Natural killer cell treated with Interleukin-12 subunit alpha and Interleukin-12 subunit beta and Interleukin-15 and Interleukin-18, amount 100 ng/mL, for 72 hours (primary cell): ENCODE data around the gene CCSER2. TPM values are rescaled to one million over a fixed set of nuclear protein-coding genes. Genes with fewer than 3 reads are reported as not detected.
"Not testable (repeated sequence)": the region's sequence is repeated elsewhere in the genome, so short reads cannot be mapped to it uniquely, and the experiment has no call there.

ENCODE experiments used
- ATAC-seq, 2 donors: fragments of 150-1000 bp; cut with Tn5 transposase in 1 of 2; sonication (Bioruptor Pico), chemical (Tn5 transposase) in 1 of 2; 2 replicates each; pipeline ENCODE4 v1.10.0; 2021
- DNase-seq: peaks from one replicate; pipeline ENCODE4 v3.0.0; 2022; ENCODE audit warnings: low spot score
- H3K27ac Mint-ChIP-seq, 2 donors: 1 replicate in 1 of 2; 2 replicates in 1 of 2; pipeline ENCODE4 v1.8.0; 2022; ENCODE audit warnings: mixed read lengths in 2 of 2, mild to moderate bottlenecking in 1 of 2, moderate library complexity in 1 of 2
- H3K27me3 Mint-ChIP-seq, 2 donors: 1 replicate in 1 of 2; 2 replicates in 1 of 2; pipeline ENCODE4 v1.8.0; 2022; ENCODE audit warnings: mixed read lengths in 2 of 2
- H3K36me3 Mint-ChIP-seq: one replicate; pipeline ENCODE4 v1.8.0; 2022; ENCODE audit warnings: mixed read lengths
- H3K4me1 Mint-ChIP-seq, 2 donors: 1 replicate in 1 of 2; 2 replicates in 1 of 2; pipeline ENCODE4 v1.8.0; 2022; ENCODE audit warnings: low read depth in 2 of 2, mixed read lengths in 2 of 2, mild to moderate bottlenecking in 1 of 2
- H3K4me3 Mint-ChIP-seq: one replicate; pipeline ENCODE4 v1.8.0; 2022; ENCODE audit warnings: mixed read lengths
- H3K9me3 Mint-ChIP-seq: 2 replicates; pipeline ENCODE4 v1.8.0; 2022; ENCODE audit warnings: mixed read lengths
- total RNA-seq, 2 donors: library from RNA; stranded (reverse); gene quantifications; one replicate each; pipeline ENCODE4 v1.2.3, GENCODE V29; 2022

The CCSER2 gene
- total RNA-seq, 2 donors from 2014 or later = 90.4 to 135 TPM

DNA sequence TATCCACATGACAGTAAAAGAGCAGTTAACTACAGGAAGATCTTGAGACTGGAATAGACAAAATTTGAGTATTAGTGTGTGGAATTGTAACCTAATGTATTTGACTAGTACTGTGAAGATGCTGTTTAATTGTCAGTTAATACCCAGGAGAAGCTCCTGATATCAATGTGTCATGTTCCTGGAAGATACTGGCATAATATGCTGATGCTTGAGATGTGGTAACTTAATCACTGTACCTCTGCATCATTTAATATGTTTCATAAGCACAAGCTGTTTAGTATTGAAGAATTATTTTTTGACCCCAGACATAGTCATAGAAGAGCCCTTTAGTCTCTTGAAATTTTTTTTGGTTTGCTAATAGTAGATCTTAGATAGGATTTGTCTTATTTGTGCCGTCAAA is 15.4 kb downstream of the CCSER2 start:
- Mint-ChIP-seq H3K4me1 (peaks cover 55 to 59% of the 10 kb centered on the region in 2 donors), H3K27me3 (no peaks in the 10 kb centered on the region), H3K4me3 (peak overlapping the region; percentile 88), H3K9me3 (no peaks in the 10 kb centered on the region), H3K27ac (peak overlapping the region; percentile 85 to 92), H3K36me3 (peaks cover 15% of the 10 kb centered on the region)
- ATAC-seq = no peak
- DNase-seq = no peak

- peak overlapping the region; percentile 66 for H3K4me3 Mint-ChIP-seq
- peaks cover 15% of the 10 kb centered on the region for H3K36me3 Mint-ChIP-seq
- peak overlapping the region; percentile 85 to 92 for H3K27ac Mint-ChIP-seq
- H3K27me3 Mint-ChIP-seq = no peaks in the 10 kb centered on the region
- H3K4me1 Mint-ChIP-seq = peaks cover 55 to 57% of the 10 kb centered on the region in 2 donors
- H3K9me3 Mint-ChIP-seq = no peaks in the 10 kb centered on the region
- ATAC-seq = no peak
- no peak for DNase-seq
Measured at GRCh38 chr10:84344526-84344925, 16.1 kb downstream of the CCSER2 start.

DNA sequence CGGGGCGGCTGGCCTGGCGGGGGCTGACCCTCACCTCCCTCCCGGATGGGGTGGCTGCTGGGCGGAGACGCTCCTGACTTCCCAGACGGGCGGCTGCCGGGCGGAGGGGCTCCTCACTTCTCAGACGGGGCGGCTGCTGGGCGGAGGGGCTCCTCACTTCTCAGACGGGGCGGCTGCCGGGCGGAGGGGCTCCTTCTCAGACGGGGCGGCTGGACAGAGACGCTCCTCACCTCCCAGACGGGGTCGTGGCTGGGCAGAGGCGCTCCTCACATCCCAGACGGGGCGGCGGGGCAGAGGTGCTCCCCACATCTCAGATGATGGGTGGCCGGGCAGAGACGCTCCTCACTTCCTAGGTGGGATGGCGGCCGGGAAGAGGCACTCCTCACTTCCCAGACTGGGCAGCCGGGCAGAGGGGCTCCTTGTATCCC is 19.2 kb downstream of the CCSER2 start:
- H3K36me3 Mint-ChIP-seq, H3K9me3 Mint-ChIP-seq, H3K4me3 Mint-ChIP-seq, ATAC-seq, DNase-seq, H3K27me3 Mint-ChIP-seq: not testable (repeated sequence)
- Mint-ChIP-seq H3K27ac (peak overlapping the region in 1 of 2 donors; percentile 34), H3K4me1 (peaks cover 48 to 49% of the 10 kb centered on the region in 2 donors)

GRCh38 chr10:84348447-84348846 is 20.1 kb downstream of the CCSER2 start:
- Mint-ChIP-seq H3K36me3 (peaks cover 4% of the 10 kb centered on the region), H3K9me3 (no peaks in the 10 kb centered on the region), H3K27me3 (no peaks in the 10 kb centered on the region), H3K27ac (peak overlapping the region in 1 of 2 donors; percentile 34), H3K4me1 (peaks cover 46 to 47% of the 10 kb centered on the region in 2 donors), H3K4me3 (no peak overlapping the region)
- DNase-seq (no peak), ATAC-seq (no peak)

DNA sequence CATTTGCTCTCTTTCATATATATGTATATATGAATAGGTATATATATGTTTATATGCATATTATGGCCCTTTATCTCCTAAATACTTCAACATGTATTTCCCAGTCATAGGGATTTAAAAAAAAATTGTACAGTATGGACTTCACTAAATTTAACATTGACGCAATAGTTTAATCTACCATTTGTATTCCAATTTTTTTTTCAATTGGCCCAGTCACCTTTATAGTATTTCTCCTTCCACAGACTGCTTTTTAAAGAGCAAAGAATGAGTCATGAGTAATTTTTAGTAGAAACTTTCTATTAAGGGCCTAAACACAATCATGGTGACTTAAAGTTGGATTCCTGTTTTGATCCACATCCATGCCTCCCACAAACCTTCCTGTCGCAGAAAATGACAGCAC is 20.5 kb downstream of the CCSER2 start:
- ATAC-seq (no peak), DNase-seq (no peak)
- no peak overlapping the region for H3K4me3 Mint-ChIP-seq
- no peaks in the 10 kb centered on the region for H3K27me3 Mint-ChIP-seq
- H3K27ac Mint-ChIP-seq = peak overlapping the region in 1 of 2 donors; percentile 54
- peaks cover 4% of the 10 kb centered on the region for H3K36me3 Mint-ChIP-seq
- peaks cover 45% of the 10 kb centered on the region in 2 donors for H3K4me1 Mint-ChIP-seq
- no peaks in the 10 kb centered on the region for H3K9me3 Mint-ChIP-seq

DNA sequence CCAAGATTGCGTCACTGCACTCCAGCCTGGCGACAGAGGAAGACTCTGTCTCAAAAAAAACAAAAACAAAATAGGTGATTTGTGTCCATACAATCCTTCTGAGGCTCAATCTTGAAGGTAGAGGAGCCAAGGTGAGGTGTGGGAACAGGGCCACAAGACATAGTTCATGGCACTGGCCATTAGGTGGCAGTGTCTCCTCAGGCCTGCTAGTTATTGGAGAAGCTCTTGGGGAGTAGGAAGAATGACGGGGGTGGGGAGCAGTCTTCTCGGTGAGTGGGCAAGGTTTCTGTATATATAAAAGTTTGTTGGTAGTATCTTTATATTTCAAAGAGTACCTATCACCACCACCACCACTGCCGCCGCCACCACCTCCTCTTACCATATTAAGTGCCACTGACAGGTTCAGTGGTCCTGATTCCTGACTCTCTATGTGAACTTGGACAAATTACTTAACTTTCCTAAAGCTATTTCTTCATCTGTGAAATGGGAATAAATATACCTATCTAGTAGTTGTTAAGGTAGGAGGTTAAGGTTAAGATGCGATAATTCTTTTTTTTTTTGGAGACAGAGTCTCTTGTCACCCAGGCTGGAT is 24.0 kb downstream of the CCSER2 start:
- peaks cover 63 to 64% of the 10 kb centered on the region in 2 donors for H3K4me1 Mint-ChIP-seq
- no peak overlapping the region for H3K4me3 Mint-ChIP-seq
- no peaks in the 10 kb centered on the region for H3K27me3 Mint-ChIP-seq
- peak overlapping the region in 1 of 2 donors; percentile 34 for H3K27ac Mint-ChIP-seq
- DNase-seq (peak; percentile 70), ATAC-seq (peak; percentile 76 to 87)
- H3K36me3 Mint-ChIP-seq = no peaks in the 10 kb centered on the region
- no peaks in the 10 kb centered on the region for H3K9me3 Mint-ChIP-seq

GRCh38 chr10:84353052-84353803 is 24.8 kb downstream of the CCSER2 start:
- peak; percentile 63 to 68 for ATAC-seq
- Mint-ChIP-seq H3K36me3 (no peaks in the 10 kb centered on the region), H3K4me1 (peaks cover 66 to 70% of the 10 kb centered on the region in 2 donors)

GRCh38 chr10:84354623-84355022 is 26.2 kb downstream of the CCSER2 start:
- DNase-seq = no peak
- Mint-ChIP-seq H3K36me3 (no peaks in the 10 kb centered on the region), H3K27me3 (no peaks in the 10 kb centered on the region), H3K9me3 (no peaks in the 10 kb centered on the region), H3K4me3 (peak overlapping the region; percentile 47), H3K27ac (peak overlapping the region; percentile 36 to 70), H3K4me1 (peaks cover 69 to 80% of the 10 kb centered on the region in 2 donors)
- ATAC-seq = no peak

More at GRCh38 chr10:84353052-84353803, 24.8 kb downstream of the CCSER2 start:
- H3K4me3 Mint-ChIP-seq = peak overlapping the region; percentile 40
- no peaks in the 10 kb centered on the region for H3K27me3 Mint-ChIP-seq
- DNase-seq = no peak
- peak overlapping the region; percentile 34 to 70 for H3K27ac Mint-ChIP-seq
- no peaks in the 10 kb centered on the region for H3K9me3 Mint-ChIP-seq

DNA sequence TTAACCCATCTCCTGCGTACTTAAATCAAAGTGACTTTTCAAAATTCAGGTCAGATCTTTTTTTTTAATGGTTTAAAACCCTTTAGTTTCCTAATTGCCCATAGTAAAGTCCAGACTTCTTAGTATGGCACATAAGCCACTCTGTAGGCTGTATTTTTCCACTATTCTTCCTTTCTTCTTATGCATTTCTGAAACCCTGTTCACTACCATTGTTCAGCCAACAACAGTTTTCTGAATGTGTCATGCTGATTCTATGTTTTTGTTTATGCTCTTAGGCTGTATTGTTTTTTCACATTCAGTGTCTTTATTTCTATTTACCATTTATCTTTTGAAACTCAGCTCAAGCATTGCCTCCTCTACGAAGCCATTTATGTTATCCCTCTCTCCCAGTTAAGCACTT is 26.7 kb downstream of the CCSER2 start:
- Mint-ChIP-seq H3K27me3 (no peaks in the 10 kb centered on the region), H3K4me3 (peak overlapping the region; percentile 47), H3K4me1 (peaks cover 69 to 80% of the 10 kb centered on the region in 2 donors)

DNA sequence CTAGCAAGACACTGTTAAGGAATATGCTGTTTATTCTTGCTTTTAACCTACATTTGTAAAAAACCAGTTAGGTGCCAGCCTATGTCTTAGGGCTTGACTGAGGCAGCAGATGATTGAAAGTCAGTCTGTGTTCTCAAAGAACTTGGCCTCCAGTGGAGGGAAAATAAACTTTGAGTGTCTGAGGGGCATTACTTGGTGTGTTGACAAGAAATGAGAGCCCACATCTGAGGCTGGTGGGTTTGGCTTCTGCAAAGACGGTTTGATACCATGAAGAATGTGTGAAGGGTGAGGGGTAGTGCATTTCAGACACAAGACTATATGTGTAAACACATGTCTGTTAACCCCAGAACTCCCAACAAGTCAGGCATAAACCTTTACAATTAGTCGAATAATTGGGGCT is 28.5 kb downstream of the CCSER2 start:
- Mint-ChIP-seq H3K9me3 (no peaks in the 10 kb centered on the region), H3K27me3 (no peaks in the 10 kb centered on the region), H3K36me3 (no peaks in the 10 kb centered on the region), H3K4me3 (peak overlapping the region; percentile 47), H3K4me1 (peaks cover 75 to 81% of the 10 kb centered on the region in 2 donors), H3K27ac (peak overlapping the region; percentile 36 to 70)
- DNase-seq (no peak), ATAC-seq (peak in 1 of 2 donors; percentile 75)

More for the DNA sequence above, 26.7 kb downstream of the CCSER2 start:
- DNase-seq = no peak
- ATAC-seq = no peak
- Mint-ChIP-seq H3K9me3 (no peaks in the 10 kb centered on the region), H3K36me3 (no peaks in the 10 kb centered on the region), H3K27ac (peak overlapping the region; percentile 36 to 70)

- peak in 1 of 2 donors; percentile 45 for ATAC-seq
- Mint-ChIP-seq H3K9me3 (no peaks in the 10 kb centered on the region), H3K4me1 (peaks cover 72 to 78% of the 10 kb centered on the region in 2 donors), H3K4me3 (peak overlapping the region; percentile 41), H3K36me3 (no peaks in the 10 kb centered on the region), H3K27ac (peak overlapping the region; percentile 36 to 70), H3K27me3 (no peaks in the 10 kb centered on the region)
- no peak for DNase-seq
Measured at GRCh38 chr10:84358743-84359142, 30.4 kb downstream of the CCSER2 start.

DNA sequence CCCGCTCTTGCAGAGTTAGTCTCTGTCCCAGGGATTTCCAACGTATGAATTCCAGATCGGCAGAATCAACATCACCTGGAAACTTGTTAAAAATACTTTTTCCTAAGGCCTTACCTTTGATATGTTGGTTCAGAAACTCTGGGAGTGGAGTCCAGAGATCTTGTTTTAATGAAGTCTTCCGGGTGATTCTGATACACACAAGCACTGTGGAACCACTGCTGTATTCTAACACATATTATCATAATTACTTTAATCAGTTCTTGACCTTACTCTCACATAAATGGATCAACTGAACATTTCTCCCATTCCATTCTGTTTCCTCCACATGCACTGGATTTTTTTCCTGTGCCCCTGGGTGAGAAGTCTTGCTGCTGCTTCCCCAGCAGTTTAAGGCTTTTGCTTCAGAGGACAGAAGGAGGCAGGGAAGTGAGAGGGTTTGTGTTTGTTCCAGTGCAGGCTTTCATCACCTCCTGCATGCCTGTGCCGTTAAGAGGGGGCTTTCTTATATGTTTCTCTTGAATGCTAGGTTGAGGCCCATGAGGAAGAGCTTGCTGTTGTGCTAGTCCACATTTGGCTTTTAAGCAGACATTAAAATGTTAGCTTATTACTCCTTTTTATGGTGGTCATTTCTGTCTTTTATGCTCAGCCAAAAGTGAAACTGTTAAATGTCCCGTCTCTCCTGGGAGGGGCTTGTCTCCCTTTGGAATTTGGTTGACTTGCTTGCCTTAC is 32.4 kb downstream of the CCSER2 start:
- no peak for ATAC-seq
- Mint-ChIP-seq H3K4me1 (peaks cover 59 to 69% of the 10 kb centered on the region in 2 donors), H3K4me3 (peak overlapping the region; percentile 47)

DNA sequence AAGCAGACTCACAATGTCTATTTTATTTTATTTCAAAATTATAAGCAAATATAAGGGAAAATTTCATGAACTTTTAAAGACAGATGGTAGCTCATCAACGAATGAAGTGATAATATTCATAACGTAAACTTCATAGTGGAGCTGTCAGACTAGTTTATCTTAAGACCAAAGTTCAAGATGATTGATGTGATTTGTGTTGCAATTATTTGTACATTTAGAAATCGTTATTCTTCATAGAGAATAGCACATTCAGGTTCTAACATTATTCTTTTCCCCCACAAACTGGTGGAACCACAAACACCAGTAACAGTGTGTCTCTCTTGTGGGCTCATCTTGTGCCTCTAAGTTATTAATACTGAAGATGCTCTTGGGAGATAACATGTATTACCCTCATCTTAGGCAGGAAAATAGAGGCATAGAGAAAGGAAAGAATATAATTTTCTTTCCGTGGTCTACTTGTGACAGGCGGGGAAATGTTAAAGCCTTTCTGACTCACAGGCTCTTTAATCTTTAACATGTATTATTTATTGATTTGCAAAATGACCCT is 37.0 kb downstream of the CCSER2 start:
- peak in 1 of 2 donors; percentile 40 for ATAC-seq

More for the DNA sequence above, 32.4 kb downstream of the CCSER2 start:
- H3K27ac Mint-ChIP-seq = peak overlapping the region; percentile 64 to 78
- no peaks in the 10 kb centered on the region for H3K27me3 Mint-ChIP-seq
- no peaks in the 10 kb centered on the region for H3K9me3 Mint-ChIP-seq
- no peak for DNase-seq
- H3K36me3 Mint-ChIP-seq = no peaks in the 10 kb centered on the region

More for the DNA sequence above, 37.0 kb downstream of the CCSER2 start:
- no peak overlapping the region for H3K4me3 Mint-ChIP-seq
- no peak overlapping the region for H3K27ac Mint-ChIP-seq
- H3K9me3 Mint-ChIP-seq = no peaks in the 10 kb centered on the region
- DNase-seq = no peak
- peaks cover 57 to 64% of the 10 kb centered on the region in 2 donors for H3K4me1 Mint-ChIP-seq
- H3K27me3 Mint-ChIP-seq = no peaks in the 10 kb centered on the region
- no peaks in the 10 kb centered on the region for H3K36me3 Mint-ChIP-seq
